NOMO-1 treated with DMSO at 0.1 percent for 48 hours (cell line): ENCODE data around the gene SNAI3.

Experiments used
- DNase-seq: peaks from one replicate; lab custom pipeline; 2025; ENCODE audit not compliant: unreplicated experiment; lab: John Stamatoyannopoulos, UW

Gene SNAI3

DNA sequence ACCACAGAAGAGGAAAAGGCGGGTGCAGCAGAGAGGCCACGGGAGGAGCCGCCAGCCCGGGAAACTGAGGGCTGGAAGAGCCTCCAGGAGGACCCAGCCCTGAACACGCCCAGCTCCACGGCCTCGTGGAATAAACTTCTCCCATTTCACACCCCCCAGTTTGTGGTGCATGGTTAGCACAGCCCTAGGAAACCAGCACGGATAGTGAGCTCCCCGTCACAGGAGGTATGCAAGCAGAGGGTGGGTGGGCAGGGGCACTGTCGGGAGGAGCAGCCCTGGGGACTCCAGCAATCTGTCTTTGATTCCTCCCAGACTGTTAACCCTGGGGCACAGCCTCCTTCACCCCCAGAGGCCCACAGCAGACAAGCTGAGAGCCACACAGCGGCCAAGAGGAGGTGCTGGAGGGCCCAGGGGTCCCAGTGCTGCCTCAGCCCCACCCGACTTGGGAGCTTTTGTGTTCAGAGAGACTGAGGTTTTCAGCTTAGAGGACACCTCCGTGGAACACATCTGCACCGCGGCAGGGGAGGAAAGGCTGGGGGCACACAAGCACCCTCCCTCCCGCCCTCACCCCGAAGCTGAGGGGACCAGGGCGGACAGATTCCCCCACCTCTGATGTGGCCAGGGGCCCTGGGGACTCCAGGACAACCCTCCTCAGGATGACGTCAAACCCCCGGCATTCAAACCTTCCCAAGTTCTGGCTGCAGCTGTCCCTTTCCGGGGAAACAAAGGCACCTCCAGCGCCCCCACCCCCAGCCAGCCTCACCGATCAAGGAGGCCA lies 49.6 kb downstream of the SNAI3 start:
- no peak for DNase-seq

- no peak for DNase-seq
Observed at GRCh38 chr16:88635671-88636319, 50.5 kb downstream of the SNAI3 start.

- no peak for DNase-seq
Observed at GRCh38 chr16:88634994-88635670, 51.2 kb downstream of the SNAI3 start.

- peak; percentile 44 for DNase-seq
Observed at GRCh38 chr16:88634141-88634993, 51.9 kb downstream of the SNAI3 start.

DNA sequence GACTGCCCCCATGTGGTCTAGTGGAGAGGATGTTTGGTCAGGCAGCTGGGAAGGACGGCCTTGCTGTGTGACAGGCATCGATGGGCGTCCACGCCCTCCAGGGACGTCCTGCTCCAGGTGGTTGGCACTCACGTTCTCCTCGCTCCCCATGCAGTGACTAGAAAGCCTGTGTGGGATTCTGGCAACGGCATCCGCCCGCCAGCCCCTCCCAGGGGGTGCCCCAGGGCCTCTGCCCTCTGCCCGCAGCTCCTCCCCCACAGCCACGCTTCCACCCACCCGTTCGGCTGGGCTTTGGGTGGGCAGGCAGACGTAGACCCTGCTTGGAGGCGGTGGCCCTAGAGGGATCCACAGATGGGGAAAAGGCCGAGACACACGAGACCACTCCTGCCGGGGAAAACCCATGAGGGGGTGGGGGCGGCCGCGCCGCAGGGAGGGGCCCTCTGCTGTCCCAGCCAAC lies 52.6 kb downstream of the SNAI3 start:
- DNase-seq = no peak

DNA sequence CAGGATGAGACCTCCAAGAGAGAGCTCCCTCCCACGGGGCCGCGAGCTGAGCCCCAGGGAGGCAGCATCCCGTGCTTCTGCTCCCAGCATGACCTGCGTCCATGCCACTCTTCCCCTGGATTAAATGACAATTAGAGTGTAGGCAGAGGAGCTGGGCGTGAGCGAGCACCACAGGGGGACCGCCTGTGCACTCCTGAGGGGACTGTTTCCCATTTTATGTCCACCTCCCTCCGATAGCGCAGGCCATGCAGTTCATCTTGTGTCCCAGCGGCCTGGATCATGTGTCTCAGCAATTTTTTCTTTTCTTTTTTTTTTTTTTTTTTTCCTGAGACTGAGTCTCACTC lies 53.7 kb downstream of the SNAI3 start:
- no peak for DNase-seq

GRCh38 chr16:88631920-88632586 lies 54.3 kb downstream of the SNAI3 start:
- no peak for DNase-seq

- DNase-seq = no peak
Observed at GRCh38 chr16:88631384-88631783, 54.9 kb downstream of the SNAI3 start.

DNA sequence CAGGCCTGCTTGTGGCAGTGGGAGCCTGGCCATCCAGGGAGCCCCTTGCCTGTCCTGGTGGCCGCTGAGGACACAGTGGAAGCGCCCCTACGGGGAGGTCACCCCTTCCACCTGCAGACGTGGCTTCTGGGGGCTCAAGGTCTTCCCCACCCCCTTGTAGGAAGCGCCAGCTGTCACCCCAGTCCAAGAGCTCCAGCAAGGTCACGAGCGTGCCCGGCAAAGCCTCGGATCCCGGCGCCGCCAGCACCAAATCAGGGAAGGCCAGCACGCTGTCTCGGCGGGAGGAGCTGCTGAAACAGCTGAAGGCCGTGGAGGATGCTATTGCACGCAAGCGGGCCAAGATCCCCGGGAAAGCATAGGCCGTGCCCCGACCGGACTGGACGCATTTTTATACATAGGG lies 55.4 kb downstream of the SNAI3 start:
- DNase-seq = no peak

DNA sequence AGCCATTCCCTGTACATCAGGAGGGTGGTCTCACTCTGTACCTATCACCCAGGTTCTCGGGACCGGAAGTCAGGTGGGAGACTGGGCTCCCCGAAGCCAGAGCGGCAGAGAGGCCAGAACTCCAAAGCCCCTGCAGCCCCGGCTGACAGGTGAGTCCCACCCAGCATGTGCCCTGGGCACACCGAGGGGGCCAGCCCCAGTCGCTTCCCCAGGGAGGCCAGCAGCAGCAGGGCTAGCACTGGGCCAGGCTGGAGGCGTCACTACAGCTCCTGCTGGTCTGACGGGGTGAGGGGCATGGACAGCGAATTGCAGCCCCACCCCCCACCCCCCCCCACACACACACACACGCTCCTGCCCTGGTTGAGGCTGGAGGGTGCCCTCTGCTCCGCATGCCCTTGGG lies 55.9 kb downstream of the SNAI3 start:
- no peak for DNase-seq

DNA sequence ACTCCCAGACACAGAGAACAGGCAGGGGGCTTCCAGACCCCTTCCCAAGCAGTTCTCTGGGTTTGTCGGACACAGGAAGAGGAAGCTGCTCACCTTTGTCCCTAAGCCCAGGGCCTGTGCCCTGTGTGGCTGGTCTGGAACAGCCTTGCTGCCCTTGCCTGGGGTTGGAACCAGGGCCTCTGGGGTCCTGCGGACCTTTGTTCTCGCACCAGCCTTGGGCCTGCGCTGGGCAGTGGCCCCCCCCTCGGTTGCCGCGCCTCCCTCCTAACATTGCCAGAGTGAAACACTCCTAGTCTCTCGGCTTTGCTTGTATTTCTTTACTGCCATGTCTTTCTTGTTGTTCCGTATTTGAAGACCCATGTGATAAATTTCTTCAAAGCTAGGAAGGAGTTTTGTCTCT lies 56.5 kb downstream of the SNAI3 start:
- DNase-seq = no peak

DNA sequence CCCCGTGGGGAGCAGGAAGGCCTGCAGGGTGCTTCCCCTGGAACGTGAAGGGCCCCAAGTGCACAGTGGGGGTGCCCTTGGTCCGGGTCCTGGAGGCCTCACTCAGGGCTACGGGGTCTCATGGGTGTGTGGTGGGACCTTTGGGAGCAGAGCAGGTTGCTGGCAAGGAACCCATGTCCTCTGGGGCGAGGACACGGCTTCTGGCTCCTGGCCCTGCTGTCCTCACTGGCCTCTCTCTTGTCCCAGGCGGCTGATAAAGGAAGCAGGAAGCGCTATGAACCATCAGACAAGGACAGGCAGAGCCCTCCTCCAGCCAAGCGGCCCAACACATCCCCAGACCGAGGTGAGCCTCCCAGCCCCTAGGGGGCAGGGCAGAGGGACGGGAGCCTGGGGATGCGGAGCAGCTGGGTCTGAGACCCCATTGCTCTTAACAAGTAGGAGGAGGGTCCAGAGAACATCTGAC lies 57.8 kb downstream of the SNAI3 start:
- DNase-seq = no peak
